GM21786 (cell line): ENCODE measurements around the gene AP2S1.
"Not testable (repeated sequence)": the region's sequence is repeated elsewhere in the genome, so short reads cannot be mapped to it uniquely, and the experiment has no call there.

Experiments
- ATAC-seq: cut with Tn5 transposase; IDR thresholded peaks from one replicate; pipeline ENCODE4 v1.9.1; 2021; ENCODE audit not compliant: unreplicated experiment

The AP2S1 gene

DNA sequence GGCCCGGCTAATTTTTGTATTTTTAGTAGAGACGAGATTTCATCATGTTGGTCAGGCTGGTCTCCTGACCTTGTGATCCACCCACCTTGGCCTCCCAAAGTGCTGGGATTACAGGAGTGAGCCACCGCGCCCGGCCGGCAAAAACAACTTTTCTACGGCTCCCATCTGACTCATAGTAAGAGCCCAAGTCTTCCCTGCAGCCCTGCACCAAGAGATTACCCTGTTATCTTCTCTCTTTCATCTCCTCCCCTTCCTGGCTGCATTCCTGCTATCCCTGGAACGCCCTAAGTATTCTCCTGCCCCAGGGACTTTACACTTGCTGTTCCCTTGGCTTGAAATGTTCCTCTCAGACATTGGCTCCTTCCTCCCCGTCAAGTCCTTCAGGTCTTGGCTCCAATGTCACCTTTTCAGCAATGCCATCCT is 6.6 kb downstream of the AP2S1 start:
- ATAC-seq, result no peak

GRCh38 chr19:46842791-46843190 is 7.9 kb downstream of the AP2S1 start:
- no peak for ATAC-seq

- ATAC-seq, result no peak
These were observed 9.1 kb downstream of the AP2S1 start for GRCh38 chr19:46841458-46842083.

DNA sequence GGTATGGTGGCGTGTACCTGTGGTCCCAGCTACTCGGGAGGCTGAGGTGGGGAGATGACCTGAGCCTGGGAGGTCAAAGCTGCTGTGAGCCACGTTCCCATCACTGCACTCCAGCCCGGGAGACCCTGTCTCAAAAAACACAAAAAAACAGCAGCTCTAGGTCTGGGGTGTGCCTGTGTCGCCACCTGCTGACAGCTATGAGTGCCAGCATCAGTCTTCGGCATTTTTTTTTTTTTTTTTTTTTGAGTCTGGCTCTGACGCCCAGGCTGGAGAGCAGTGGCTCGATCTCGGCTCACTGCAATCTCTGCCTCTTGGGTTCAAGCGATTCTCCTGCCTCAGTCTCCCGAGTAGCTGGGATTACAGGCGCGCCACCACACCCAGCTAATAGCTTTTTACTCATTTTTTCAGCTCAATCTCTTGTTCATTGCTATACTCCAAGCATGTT is 10.1 kb downstream of the AP2S1 start:
- ATAC-seq, result no peak

GRCh38 chr19:46839752-46840497 is 10.7 kb downstream of the AP2S1 start:
- ATAC-seq, result no peak

DNA sequence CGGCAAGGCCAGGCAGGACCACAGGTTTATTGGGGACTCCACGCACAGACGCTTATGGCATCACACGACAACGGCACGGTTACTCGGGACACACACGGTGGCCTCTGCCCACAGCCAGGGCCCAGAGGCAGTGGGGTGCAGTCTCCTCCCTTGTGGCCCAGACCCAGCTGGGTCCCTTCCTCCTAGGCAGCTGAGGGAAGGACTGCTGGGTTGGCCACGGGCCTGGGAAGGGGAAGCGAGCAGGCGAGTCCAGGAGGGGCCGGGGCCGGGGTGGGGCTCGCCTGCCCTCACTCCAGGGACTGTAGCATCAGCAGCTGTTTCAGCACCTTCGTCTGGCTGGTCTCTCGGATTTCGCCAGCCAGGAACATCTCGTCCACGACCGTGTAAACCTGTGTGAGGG is 12.5 kb downstream of the AP2S1 start:
- no peak for ATAC-seq

- ATAC-seq, result no peak
These were observed 15.7 kb downstream of the AP2S1 start for GRCh38 chr19:46834984-46835383.

DNA sequence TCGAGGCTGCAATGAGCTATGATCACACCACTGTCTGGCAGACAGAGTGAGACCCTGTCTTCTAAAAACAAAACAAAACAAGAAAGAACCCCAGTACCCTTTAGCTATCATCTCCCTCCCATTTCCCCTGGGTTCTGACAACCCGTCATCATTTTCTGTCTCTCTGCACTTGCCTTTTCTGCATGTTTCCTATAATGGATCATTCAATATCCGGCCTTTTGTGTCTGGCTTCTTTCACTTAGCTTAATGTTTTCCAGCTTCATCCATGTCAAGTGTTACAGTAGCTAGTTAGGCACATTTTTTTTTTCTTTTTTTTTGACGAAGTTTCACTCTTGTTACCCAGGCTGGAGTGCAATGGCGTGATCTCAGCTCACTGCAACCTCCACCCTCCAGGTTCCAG is 16.5 kb downstream of the AP2S1 start:
- no peak for ATAC-seq

DNA sequence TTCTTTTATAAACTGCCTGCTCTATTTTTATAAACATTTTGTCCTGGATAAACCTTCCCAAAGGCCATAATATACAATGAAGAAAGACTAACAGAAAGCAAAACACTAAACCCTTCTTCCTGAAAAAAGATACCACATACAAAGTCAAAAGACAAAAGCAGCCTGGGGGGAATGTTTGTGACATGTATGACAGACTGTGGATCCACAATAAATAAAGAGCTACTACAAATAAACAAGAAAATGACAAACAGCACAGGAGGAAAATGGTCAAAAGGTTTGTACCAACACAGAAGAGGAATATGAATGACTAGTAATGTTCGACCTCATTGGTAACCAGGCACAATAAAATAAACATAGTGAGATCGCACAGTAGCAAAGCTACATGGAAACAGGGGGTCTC is 19.8 kb downstream of the AP2S1 start:
- ATAC-seq, result no peak

- no peak for ATAC-seq
These were observed 22.2 kb downstream of the AP2S1 start for GRCh38 chr19:46828484-46828883.

- no peak for ATAC-seq
These were observed 25.0 kb downstream of the AP2S1 start for GRCh38 chr19:46825731-46826055.

DNA sequence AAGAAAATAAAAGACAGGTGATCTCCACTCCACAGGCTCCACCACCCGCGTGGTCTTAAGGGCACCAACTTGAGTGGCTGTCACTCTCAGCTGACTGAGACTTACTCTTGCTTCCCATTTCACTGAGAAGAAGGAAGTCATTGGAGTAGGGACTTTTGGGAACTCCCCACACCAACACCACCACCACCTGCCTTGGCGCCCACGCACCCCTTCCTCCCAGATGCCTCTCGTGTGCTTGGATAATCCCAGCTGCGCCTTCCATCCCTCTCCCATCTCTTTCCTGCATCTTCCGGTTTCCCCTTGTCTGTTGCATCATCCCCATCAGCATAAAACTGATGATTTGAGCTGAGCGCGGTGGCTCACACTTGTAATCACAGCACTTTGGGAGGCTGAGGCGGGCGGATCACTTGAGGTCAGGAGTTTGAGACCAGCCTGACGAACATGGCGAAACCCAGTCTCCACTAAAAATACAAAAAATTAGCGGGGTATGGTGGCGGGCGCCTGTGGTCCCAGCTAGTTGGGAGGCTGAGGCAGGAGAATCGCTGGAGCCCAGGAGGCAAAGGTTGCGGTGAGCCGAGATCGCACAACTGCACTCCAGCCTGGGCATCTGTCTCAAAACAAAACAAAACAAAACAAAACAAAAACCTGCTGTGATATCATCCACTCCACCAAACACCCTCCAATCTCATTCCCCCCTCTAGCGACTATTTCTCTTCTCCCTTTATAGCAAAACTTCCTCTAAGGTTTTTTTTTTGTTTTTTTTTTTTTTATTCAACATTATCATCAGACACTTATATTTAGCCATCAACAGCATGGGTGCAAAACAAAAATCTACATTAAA is 25.5 kb downstream of the AP2S1 start:
- no peak for ATAC-seq

DNA sequence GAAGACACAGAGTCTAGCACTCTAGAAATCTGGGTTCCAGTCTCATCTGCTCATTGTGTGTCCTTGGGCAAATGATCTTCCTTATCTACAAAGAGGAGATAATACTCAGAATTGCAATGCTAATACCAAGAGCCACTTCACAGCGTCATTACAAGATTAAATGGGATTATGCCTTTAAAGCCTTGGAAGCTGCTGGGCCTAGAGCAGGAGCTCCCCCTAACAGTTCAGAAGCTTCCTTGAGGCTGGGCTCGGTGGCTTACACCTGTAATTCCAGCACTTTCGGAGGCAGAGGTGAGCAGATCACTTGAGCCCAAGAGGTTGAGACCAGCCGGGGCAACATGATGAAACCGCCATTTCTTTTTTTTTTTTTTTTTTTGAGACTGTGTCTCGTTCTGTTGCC is 27.6 kb downstream of the AP2S1 start:
- ATAC-seq, result no peak

GRCh38 chr19:46822410-46822787 is 28.2 kb downstream of the AP2S1 start:
- ATAC-seq, result not testable (repeated sequence)

- no peak for ATAC-seq
These were observed 28.9 kb downstream of the AP2S1 start for GRCh38 chr19:46821512-46822409.

DNA sequence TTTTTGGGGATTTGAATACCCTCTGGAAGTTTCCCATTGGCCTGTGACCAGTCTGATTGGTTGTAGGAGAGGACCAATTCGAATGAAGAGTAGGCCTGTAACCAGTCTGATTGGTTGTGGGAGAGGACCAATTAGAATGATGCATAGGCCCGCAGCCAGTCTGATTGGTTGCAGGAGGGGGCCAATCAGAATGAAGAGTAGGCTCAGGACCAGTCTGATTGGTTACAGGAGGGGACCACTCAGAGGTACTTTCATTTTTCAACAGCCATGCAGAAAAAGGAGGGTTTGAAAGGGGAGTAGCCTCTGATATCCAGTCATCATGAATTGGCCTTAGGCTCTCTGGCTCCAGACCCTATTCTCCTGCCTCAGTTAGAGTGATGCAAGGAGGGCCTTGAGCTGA is 31.8 kb downstream of the AP2S1 start:
- no peak for ATAC-seq

GRCh38 chr19:46815833-46816627 is 34.6 kb downstream of the AP2S1 start:
- ATAC-seq, result no peak

DNA sequence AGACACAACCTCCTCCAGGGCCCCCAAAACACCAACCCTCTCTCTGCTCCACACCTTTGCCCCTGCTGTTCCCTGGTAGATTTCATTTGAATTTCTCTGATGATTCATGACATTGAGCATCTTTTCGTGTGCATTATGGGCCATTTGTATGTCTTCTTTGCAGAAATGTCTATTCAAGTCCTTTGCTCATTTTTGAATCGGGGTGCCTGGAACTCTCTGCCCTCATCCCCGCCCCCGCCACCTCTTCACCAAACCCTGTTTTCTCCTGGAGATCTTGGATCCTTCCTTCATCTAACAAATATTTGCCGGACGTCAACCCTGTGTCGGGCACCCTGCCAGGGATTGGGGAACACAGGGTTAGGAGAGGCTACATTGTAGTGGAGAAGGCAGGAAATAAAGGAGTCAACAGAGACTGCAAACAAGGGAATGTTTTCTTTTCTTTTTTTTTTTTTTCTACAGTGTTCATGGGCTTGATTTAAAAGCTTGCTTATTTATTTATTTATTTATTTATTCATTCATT is 36.7 kb downstream of the AP2S1 start:
- no peak for ATAC-seq

- ATAC-seq, result no peak
These were observed 37.4 kb downstream of the AP2S1 start for GRCh38 chr19:46812977-46813838.
